SK-N-SH (cell line): ENCODE results near the gene ECEL1. TPM values are rescaled to one million over a fixed set of nuclear protein-coding genes. Genes with fewer than 3 reads are reported as not detected.

Experiments used
- CTCF ChIA-PET: fragments of 300-600, 350-600 bp; formaldehyde crosslinking; extraction: SDS; loops from one replicate; lab custom pipeline; 2021; lab: Yijun Ruan, JAX
- POLR2A ChIA-PET: fragments of 350-600 bp; sonication (Branson Sonifier 250); formaldehyde crosslinking; extraction: SDS; loops from one replicate; lab custom pipeline; 2020; ENCODE audit warnings: antibody characterized with exemption, inconsistent platforms; lab: Yijun Ruan, JAX
- DNase-seq: peaks from one replicate; pipeline ENCODE4 v3.0.0; 2012
- H2AFZ ChIP-seq: fragments of 200-600 bp; sonication (generic); 2 replicates; pipeline ENCODE4 v1.8.1; 2016; ENCODE audit warnings: antibody characterized with exemption, mild to moderate bottlenecking, low read depth
- H3F3A ChIP-seq: fragments of 200-600 bp; sonication (generic); replicated peaks from 2 replicates; pipeline ENCODE3; 2016; ENCODE audit warnings: antibody characterized with exemption, mild to moderate bottlenecking; ENCODE audit not compliant: insufficient read depth
- H3K27ac ChIP-seq, 2 experiments: fragments of 200-500 bp in 1 of 2; fragments of 200-600 bp in 1 of 2; sonication (Bioruptor generic) in 1 of 2; sonication (generic), shearing (Covaris generic) in 1 of 2; 2 replicates each; pipeline versions ENCODE4 v1.5.1 to v1.6.1; 2014 to 2016; ENCODE audit warnings: low read depth in 2 of 2, inconsistent platforms in 1 of 2, low read length in 1 of 2, mild to moderate bottlenecking in 1 of 2, mixed read lengths in 1 of 2
- H3K27me3 ChIP-seq: fragments of 200-600 bp; sonication (generic), shearing (Covaris generic); 2 replicates; pipeline ENCODE4 v1.6.1; 2016; ENCODE audit warnings: mixed run types; ENCODE audit not compliant: insufficient read depth
- H3K36me3 ChIP-seq, 2 experiments: fragments of 200-500 bp in 1 of 2; fragments of 200-600 bp in 1 of 2; sonication (Bioruptor generic) in 1 of 2; sonication (generic) in 1 of 2; replicated peaks in 1 of 2; 2 replicates each; pipeline versions ENCODE3 to v1.5.1; 2014 to 2016; ENCODE audit warnings: low read length in 1 of 2, mild to moderate bottlenecking in 1 of 2; ENCODE audit not compliant: insufficient read depth in 2 of 2, control insufficient read depth in 1 of 2
- H3K4me1 ChIP-seq, 2 experiments: fragments of 200-500 bp in 1 of 2; fragments of 200-600 bp in 1 of 2; sonication (Bioruptor generic) in 1 of 2; sonication (generic), shearing (Covaris generic) in 1 of 2; 2 replicates each; pipeline versions ENCODE4 v1.5.1 to v1.6.1; 2014 to 2016; ENCODE audit warnings: low read depth in 1 of 2, low read length in 1 of 2, mixed run types in 1 of 2; ENCODE audit not compliant: insufficient read depth in 2 of 2, control insufficient read depth in 1 of 2
- H3K4me2 ChIP-seq: fragments of 200-600 bp; sonication (generic), shearing (Covaris generic); 2 replicates; pipeline ENCODE4 v1.6.1; 2017; ENCODE audit warnings: mixed run types
- H3K4me3 ChIP-seq, 2 experiments: fragments of 200-500 bp in 1 of 2; fragments of 200-600 bp in 1 of 2; sonication (Bioruptor generic) in 1 of 2; sonication (generic), shearing (Covaris generic) in 1 of 2; 2 replicates each; pipeline versions ENCODE4 v1.5.1 to v1.8.1; 2014 to 2016; ENCODE audit warnings: low read depth in 2 of 2, inconsistent platforms in 1 of 2, low read length in 1 of 2, mild to moderate bottlenecking in 1 of 2, mixed read lengths in 1 of 2, moderate library complexity in 1 of 2
- H3K79me2 ChIP-seq: fragments of 200-600 bp; sonication (generic); 2 replicates; pipeline ENCODE4 v1.8.1; 2017; ENCODE audit warnings: mild to moderate bottlenecking; ENCODE audit not compliant: insufficient read depth
- H3K9ac ChIP-seq: fragments of 200-600 bp; sonication (generic); 2 replicates; pipeline ENCODE4 v1.6.1; 2017; ENCODE audit warnings: mixed run types
- H3K9me2 ChIP-seq: fragments of 200-600 bp; sonication (generic); 2 replicates; pipeline ENCODE4 v1.6.1; 2017; ENCODE audit warnings: mixed run types
- H3K9me3 ChIP-seq: fragments of 200-600 bp; sonication (generic); 2 replicates; pipeline ENCODE4 v1.6.1; 2017; ENCODE audit warnings: mixed run types, mild to moderate bottlenecking, moderate library complexity
- H4K20me1 ChIP-seq: fragments of 200-600 bp; sonication (generic); 2 replicates; pipeline ENCODE4 v1.6.1; 2017; ENCODE audit warnings: mild to moderate bottlenecking, mixed run types; ENCODE audit not compliant: insufficient read depth
- CHD2 ChIP-seq: fragments of 150-350 bp; IDR thresholded peaks from 2 replicates; pipeline ENCODE4 v1.6.1; 2018; ENCODE audit warnings: low read length; ENCODE audit not compliant: partially characterized antibody
- FOXJ3 ChIP-seq: sonication (generic); formaldehyde crosslinking; IDR thresholded peaks from 2 replicates; pipeline ENCODE4 v1.5.1; 2020; ENCODE audit warnings: mild to moderate bottlenecking, missing genetic modification reagents
- FOXM1 ChIP-seq: IDR thresholded peaks from 2 replicates; pipeline ENCODE4 v1.4.0; 2012; ENCODE audit warnings: low read depth, mild to moderate bottlenecking
- GABPA ChIP-seq: IDR thresholded peaks from 2 replicates; pipeline ENCODE4 v1.4.0; 2012; ENCODE audit warnings: low read depth, mild to moderate bottlenecking
- GATA2 ChIP-seq: sonication (generic); formaldehyde crosslinking; IDR thresholded peaks from 2 replicates; pipeline ENCODE4 v1.5.0; 2020; ENCODE audit warnings: mild to moderate bottlenecking, missing genetic modification reagents
- MEF2A ChIP-seq: IDR thresholded peaks from 2 replicates; pipeline ENCODE4 v1.4.0; 2012; ENCODE audit warnings: low read depth, borderline replicate concordance
- PBX3 ChIP-seq: IDR thresholded peaks from 2 replicates; pipeline ENCODE4; 2012
- RFX5 ChIP-seq: IDR thresholded peaks from 2 replicates; pipeline ENCODE4 v1.6.1; 2012; ENCODE audit warnings: mild to moderate bottlenecking, improper control_type of control experiment, low read length
- TAF1 ChIP-seq: IDR thresholded peaks from 2 replicates; pipeline ENCODE4 v1.6.1; 2012; ENCODE audit warnings: low read depth, mild to moderate bottlenecking, low read length, moderate library complexity, borderline replicate concordance
- USF1 ChIP-seq: IDR thresholded peaks from 2 replicates; pipeline ENCODE4 v1.4.0; 2012; ENCODE audit warnings: low read depth, borderline replicate concordance
- WGBS: methylation state at CpG from one replicate; pipeline ENCODE4 v1.1.6; 2017; ENCODE audit warnings: low lambda C conversion rate; 5-methylcytosine and 5-hydroxymethylcytosine counted together
- polyA plus RNA-seq, 3 experiments: library from polyadenylated mRNA; depleted of rRNA; stranded (reverse); fragments of >200 nt; gene quantifications; 2 replicates each; pipeline ENCODE4 v1.2.3, GENCODE V29; 2012

ECEL1 gene
- polyA plus RNA-seq, 1 of the 3 experiments (the other 2 are of a cell fraction): not detected

- CTCF ChIA-PET: interaction anchor here (1.0 to 1.7 kb wide), 3 partner anchors 33 to 45 kb away, joined by 3 to 7 read pairs (median 3); no protein-coding TSS in a partner anchor
- WGBS: 72% methylated on average over 5 of the region's 5 CpGs
- no peaks in the 10 kb centered on the region for H3K79me2 ChIP-seq
These were observed 1.2 kb upstream of the ECEL1 start for GRCh38 chr2:232488721-232489300.

GRCh38 chr2:232488097-232488711 is 570 bp upstream of the ECEL1 start:
- ChIA-PET POLR2A (no interaction called here), CTCF (interaction anchor here (1.5 kb wide), 1 partner anchor 44 kb away, joined by 3 read pairs; no protein-coding TSS in a partner anchor)
- Histone ChIP-seq H3K79me2 (no peaks in the 10 kb centered on the region), H3K9ac (no peak overlapping the region), H3K4me3 (no peak overlapping the region), H3K27ac (no peak overlapping the region), H3K4me2 (no peak overlapping the region), H3F3A (no peaks in the 10 kb centered on the region), H3K9me2 (no peaks in the 10 kb centered on the region), H3K4me1 (peaks cover 0 to 4% of the 10 kb centered on the region in 2 experiments; a peak in 1 of 4 replicates), H3K27me3 (peaks cover 18% of the 10 kb centered on the region), H2AFZ (no peak overlapping the region), H4K20me1 (no peaks in the 10 kb centered on the region), H3K36me3 (no peaks in the 10 kb centered on the region), H3K9me3 (no peaks in the 10 kb centered on the region)
- DNase-seq: peak; percentile 43
- no peak for TF ChIP-seq PBX3
- no peak for TF ChIP-seq MEF2A
- WGBS: 93% methylated on average over 6 of the region's 16 CpGs

More at GRCh38 chr2:232488721-232489300, 1.2 kb upstream of the ECEL1 start:
- Histone ChIP-seq H3K27me3 (peaks cover 18% of the 10 kb centered on the region), H3K4me2 (no peak overlapping the region), H3K4me1 (peaks cover 0 to 4% of the 10 kb centered on the region in 2 experiments; a peak in 1 of 4 replicates), H3K36me3 (no peaks in the 10 kb centered on the region), H3K9ac (no peak overlapping the region), H4K20me1 (no peaks in the 10 kb centered on the region), H3K9me2 (no peaks in the 10 kb centered on the region), H2AFZ (no peak overlapping the region), H3K9me3 (no peaks in the 10 kb centered on the region), H3K4me3 (no peak overlapping the region), H3F3A (no peaks in the 10 kb centered on the region), H3K27ac (no peak overlapping the region)
- POLR2A ChIA-PET: no interaction called here
- TF ChIP-seq GABPA: no peak
- no peak for TF ChIP-seq CHD2
- no peak for TF ChIP-seq FOXJ3 (CRISPR knock-in tag)
- no peak for TF ChIP-seq GATA2 (CRISPR knock-in tag)
- no peak for TF ChIP-seq TAF1
- no peak for TF ChIP-seq USF1
- TF ChIP-seq RFX5: no peak
- TF ChIP-seq FOXM1: no peak
- peak; percentile 21 for DNase-seq
